Ishikawa (cell line): Measurements from ENCODE around the gene SAE1.

ENCODE experiments used
- CEBPB ChIP-seq: IDR thresholded peaks from 2 replicates; pipeline ENCODE4 v1.6.1; 2012
- CREB1 ChIP-seq: IDR thresholded peaks from 2 replicates; pipeline ENCODE4 v1.6.1; 2012; ENCODE audit warnings: low read depth
- EGR1 ChIP-seq: IDR thresholded peaks from 2 replicates; pipeline ENCODE4 v1.6.1; 2012
- EP300 ChIP-seq: IDR thresholded peaks from 2 replicates; pipeline ENCODE4 v1.6.1; 2012; ENCODE audit warnings: borderline replicate concordance
- FOXM1 ChIP-seq: IDR thresholded peaks from 2 replicates; pipeline ENCODE4 v1.6.1; 2012; ENCODE audit warnings: low read depth, borderline replicate concordance
- MAX ChIP-seq: IDR thresholded peaks from 2 replicates; pipeline ENCODE4 v1.6.1; 2012
- NFIC ChIP-seq: IDR thresholded peaks from 2 replicates; pipeline ENCODE4 v1.6.1; 2012
- RAD21 ChIP-seq: IDR thresholded peaks from 2 replicates; pipeline ENCODE4 v1.6.1; 2012; ENCODE audit warnings: low read depth
- TAF1 ChIP-seq: IDR thresholded peaks from 2 replicates; pipeline ENCODE4 v1.6.1; 2012; ENCODE audit warnings: low read depth, mild to moderate bottlenecking
- TCF12 ChIP-seq: IDR thresholded peaks from 2 replicates; pipeline ENCODE4 v1.6.1; 2012; ENCODE audit warnings: low read depth
- TEAD4 ChIP-seq: IDR thresholded peaks from 2 replicates; pipeline ENCODE4 v1.6.1; 2012
- YY1 ChIP-seq: IDR thresholded peaks from 2 replicates; pipeline ENCODE4 v1.6.1; 2012; ENCODE audit warnings: low read depth
- ZBTB7A ChIP-seq: IDR thresholded peaks from 2 replicates; pipeline ENCODE4 v1.6.1; 2012; ENCODE audit warnings: low read depth
- TF ChIP-seq, protein P1 (sequence below): IDR thresholded peaks from 2 replicates; pipeline ENCODE4 v1.6.1; 2012; ENCODE audit warnings: low read depth, mild to moderate bottlenecking
- TF ChIP-seq, protein P2 (sequence below): IDR thresholded peaks from 2 replicates; pipeline ENCODE4 v1.6.1; 2012

Gene SAE1

DNA sequence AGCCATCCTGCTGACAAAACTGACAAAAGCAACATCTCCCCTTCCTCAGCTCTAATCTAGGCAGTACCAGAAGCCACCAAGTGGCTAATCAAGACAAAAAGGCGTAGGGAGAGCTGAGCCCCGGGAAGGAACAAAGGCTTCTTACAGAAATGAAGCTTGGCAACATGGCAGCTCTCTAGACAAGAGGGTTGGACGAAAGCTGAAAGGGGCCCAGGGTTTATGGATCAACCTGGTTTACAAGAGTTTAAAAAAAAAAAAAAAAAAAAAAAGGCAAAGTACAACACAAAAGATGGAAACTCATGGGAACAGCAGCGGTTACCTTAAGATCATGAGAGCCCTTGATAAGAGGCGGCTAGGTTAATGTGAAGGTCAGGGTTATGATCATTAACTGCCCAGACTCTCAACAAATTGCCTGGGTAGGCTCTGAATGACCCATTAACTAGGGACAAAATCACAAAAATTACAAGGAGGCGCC, 31.0 kb upstream of the SAE1 start:
- no peak for TF ChIP-seq NFIC
- TF ChIP-seq ZBTB7A, result no peak
- no peak for TF ChIP-seq CREB1
- TF ChIP-seq TAF1, result no peak
- no peak for TF ChIP-seq EGR1
- TF ChIP-seq EP300, result no peak
- no peak for TF ChIP-seq TEAD4
- TF ChIP-seq, protein P1, sequence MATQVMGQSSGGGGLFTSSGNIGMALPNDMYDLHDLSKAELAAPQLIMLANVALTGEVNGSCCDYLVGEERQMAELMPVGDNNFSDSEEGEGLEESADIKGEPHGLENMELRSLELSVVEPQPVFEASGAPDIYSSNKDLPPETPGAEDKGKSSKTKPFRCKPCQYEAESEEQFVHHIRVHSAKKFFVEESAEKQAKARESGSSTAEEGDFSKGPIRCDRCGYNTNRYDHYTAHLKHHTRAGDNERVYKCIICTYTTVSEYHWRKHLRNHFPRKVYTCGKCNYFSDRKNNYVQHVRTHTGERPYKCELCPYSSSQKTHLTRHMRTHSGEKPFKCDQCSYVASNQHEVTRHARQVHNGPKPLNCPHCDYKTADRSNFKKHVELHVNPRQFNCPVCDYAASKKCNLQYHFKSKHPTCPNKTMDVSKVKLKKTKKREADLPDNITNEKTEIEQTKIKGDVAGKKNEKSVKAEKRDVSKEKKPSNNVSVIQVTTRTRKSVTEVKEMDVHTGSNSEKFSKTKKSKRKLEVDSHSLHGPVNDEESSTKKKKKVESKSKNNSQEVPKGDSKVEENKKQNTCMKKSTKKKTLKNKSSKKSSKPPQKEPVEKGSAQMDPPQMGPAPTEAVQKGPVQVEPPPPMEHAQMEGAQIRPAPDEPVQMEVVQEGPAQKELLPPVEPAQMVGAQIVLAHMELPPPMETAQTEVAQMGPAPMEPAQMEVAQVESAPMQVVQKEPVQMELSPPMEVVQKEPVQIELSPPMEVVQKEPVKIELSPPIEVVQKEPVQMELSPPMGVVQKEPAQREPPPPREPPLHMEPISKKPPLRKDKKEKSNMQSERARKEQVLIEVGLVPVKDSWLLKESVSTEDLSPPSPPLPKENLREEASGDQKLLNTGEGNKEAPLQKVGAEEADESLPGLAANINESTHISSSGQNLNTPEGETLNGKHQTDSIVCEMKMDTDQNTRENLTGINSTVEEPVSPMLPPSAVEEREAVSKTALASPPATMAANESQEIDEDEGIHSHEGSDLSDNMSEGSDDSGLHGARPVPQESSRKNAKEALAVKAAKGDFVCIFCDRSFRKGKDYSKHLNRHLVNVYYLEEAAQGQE, result no peak
- TF ChIP-seq, protein P2, sequence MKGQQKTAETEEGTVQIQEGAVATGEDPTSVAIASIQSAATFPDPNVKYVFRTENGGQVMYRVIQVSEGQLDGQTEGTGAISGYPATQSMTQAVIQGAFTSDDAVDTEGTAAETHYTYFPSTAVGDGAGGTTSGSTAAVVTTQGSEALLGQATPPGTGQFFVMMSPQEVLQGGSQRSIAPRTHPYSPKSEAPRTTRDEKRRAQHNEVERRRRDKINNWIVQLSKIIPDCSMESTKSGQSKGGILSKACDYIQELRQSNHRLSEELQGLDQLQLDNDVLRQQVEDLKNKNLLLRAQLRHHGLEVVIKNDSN, result no peak

DNA sequence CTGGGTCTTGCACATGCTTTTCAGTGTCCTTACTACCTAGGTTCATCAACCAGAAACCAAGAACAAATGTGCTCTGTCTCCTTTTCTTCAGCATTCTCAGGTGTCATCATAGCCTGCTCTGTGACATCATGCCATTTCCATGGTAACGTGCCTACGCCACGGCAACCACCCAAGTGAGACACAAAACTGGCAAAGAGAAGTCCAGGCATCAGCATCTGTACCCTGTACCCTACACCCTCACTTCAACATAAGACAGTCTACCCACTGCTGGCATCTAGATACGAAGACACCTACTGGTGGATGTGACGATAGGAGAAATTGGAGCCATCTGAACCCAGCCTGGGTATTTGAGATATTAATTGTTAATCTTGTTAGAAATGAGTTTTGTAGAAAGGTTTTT, 30.3 kb upstream of the SAE1 start:
- TF ChIP-seq, protein P2, result no peak
- TF ChIP-seq TEAD4 (no peak), EGR1 (no peak), TAF1 (no peak), RAD21 (no peak), MAX (no peak), ZBTB7A (no peak), NFIC (no peak), CREB1 (no peak), TCF12 (no peak), YY1 (no peak), CEBPB (no peak), EP300 (no peak)
- TF ChIP-seq, protein P1, result no peak

GRCh38 chr19:47102346-47103060, 28.1 kb upstream of the SAE1 start:
- no peak for TF ChIP-seq ZBTB7A
- TF ChIP-seq, protein P2, result no peak

DNA sequence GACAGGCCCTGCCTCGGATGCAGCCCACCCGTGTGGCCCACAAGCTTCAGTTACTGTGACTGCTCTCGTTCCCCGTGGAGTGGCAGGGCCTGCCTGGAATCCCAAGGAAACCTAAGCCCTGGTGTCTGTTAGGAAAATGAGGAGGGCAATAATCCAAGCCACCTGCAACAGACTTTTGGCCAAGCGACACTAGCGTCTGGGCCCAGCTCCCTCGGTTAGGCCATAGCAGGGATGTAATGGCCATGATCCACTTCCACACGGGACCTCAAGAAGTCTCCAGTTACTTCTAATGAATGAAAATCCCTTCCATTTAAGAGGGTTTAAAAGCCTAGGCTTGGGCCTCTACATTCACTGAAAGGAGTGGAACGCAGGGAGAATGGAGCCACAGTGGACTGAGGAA, 26.0 kb upstream of the SAE1 start:
- TF ChIP-seq FOXM1 (no peak), ZBTB7A (no peak), EP300 (no peak), EGR1 (no peak), CEBPB (no peak), YY1 (no peak), NFIC (no peak), MAX (no peak)
- TF ChIP-seq, protein P1, result no peak
- TF ChIP-seq, protein P2, result no peak
